ENCODE measurements around the gene IQSEC1.

IQSEC1 gene

GRCh38 chr3:12972043-12972442 lies 101.2 kb downstream of the IQSEC1 start:
- no peak overlapping the region for H3K4me3 ChIP-seq (ENCODE audit: control insufficient read depth, low read depth, low read length)
- DNase-seq (ENCODE audit: low read depth): no peak
- TF ChIP-seq CTCF (conservative IDR thresholded peaks at IDR 0.05; ENCODE audit: control insufficient read depth, insufficient read depth, low read depth, low read length): no peak

- no peak for TF ChIP-seq CTCF (conservative IDR thresholded peaks at IDR 0.05; ENCODE audit: control insufficient read depth, insufficient read depth, low read depth, low read length)
Measured at GRCh38 chr3:12970684-12971083, 102.5 kb downstream of the IQSEC1 start.

GRCh38 chr3:12969486-12969885 lies 103.7 kb downstream of the IQSEC1 start:
- no peak for TF ChIP-seq CTCF (conservative IDR thresholded peaks at IDR 0.05; ENCODE audit: control insufficient read depth, insufficient read depth, low read depth, low read length)
- no peak overlapping the region for H3K4me3 ChIP-seq (ENCODE audit: control insufficient read depth, low read depth, low read length)
- no peak for DNase-seq (ENCODE audit: low read depth)

More at GRCh38 chr3:12970684-12971083, 102.5 kb downstream of the IQSEC1 start:
- DNase-seq (ENCODE audit: low read depth): no peak
- no peak overlapping the region for H3K4me3 ChIP-seq (ENCODE audit: control insufficient read depth, low read depth, low read length)

GRCh38 chr3:12968541-12968940 lies 104.7 kb downstream of the IQSEC1 start:
- TF ChIP-seq CTCF (conservative IDR thresholded peaks at IDR 0.05; ENCODE audit: control insufficient read depth, insufficient read depth, low read depth, low read length): no peak
- DNase-seq (ENCODE audit: low read depth): no peak
- no peak overlapping the region for H3K4me3 ChIP-seq (ENCODE audit: control insufficient read depth, low read depth, low read length)

- DNase-seq (ENCODE audit: low read depth): peak; percentile 79
- H3K4me3 ChIP-seq (ENCODE audit: control insufficient read depth, low read depth, low read length): peak overlapping the region; percentile 74
- TF ChIP-seq CTCF (conservative IDR thresholded peaks at IDR 0.05; ENCODE audit: control insufficient read depth, insufficient read depth, low read depth, low read length): no peak
Measured at GRCh38 chr3:12967606-12968351, 105.5 kb downstream of the IQSEC1 start.

- DNase-seq (ENCODE audit: low read depth): peak; percentile 18
- H3K4me3 ChIP-seq (ENCODE audit: control insufficient read depth, low read depth, low read length): peak overlapping the region; percentile 74
- TF ChIP-seq CTCF (conservative IDR thresholded peaks at IDR 0.05; ENCODE audit: control insufficient read depth, insufficient read depth, low read depth, low read length): no peak
Measured at GRCh38 chr3:12966847-12967605, 106.2 kb downstream of the IQSEC1 start.

Data from fibroblast of mammary gland (primary cell).